Measurements from ENCODE around the gene PAF1. TPM values are rescaled to one million over a fixed set of nuclear protein-coding genes. Genes with fewer than 3 reads are reported as not detected.

The PAF1 gene
- 54.8 and 57.3 TPM in 2 replicates for total RNA-seq

- Mint-ChIP-seq H3K9me3 (no peaks in the 10 kb centered on the region), H3K27ac (peak within 1 kb of the TSS; percentile 93), H3K36me3 (ENCODE audit: low read depth) (peaks cover 45% of the 10 kb centered on the region), H3K4me3 (peak within 1 kb of the TSS; percentile 98), H3K4me1 (ENCODE audit: low read depth) (peaks cover 31% of the 10 kb centered on the region), H3K27me3 (ENCODE audit: insufficient read depth) (no peaks in the 10 kb centered on the region)
- intact Hi-C loops (cut with micrococcal nuclease) = loop anchor here (1.0 to 5.0 kb wide), 9 partner anchors 11 to 581 kb away; partner anchors contain the start of genes PLEKHG2, PSMC4 and SUPT5H
- DNase-seq (ENCODE audit: low spot score) = peak; percentile 95
Observed at GRCh38 chr19:39390751-39391437, at the start of gene PAF1, which contains the start of gene MED29. Gene PAF1, minus strand, starts transcription at chr19:39391106. Its CDS starts 242 bp downstream, at chr19:39390864. Gene MED29, plus strand, starts transcription at chr19:39391378. Its CDS starts 45 bp downstream, at chr19:39391423.

GRCh38 chr19:39438270-39438934, 47.5 kb upstream of the PAF1 start:
- Mint-ChIP-seq H3K9me3 (no peaks in the 10 kb centered on the region), H3K4me1 (ENCODE audit: low read depth) (peaks cover 25% of the 10 kb centered on the region), H3K36me3 (ENCODE audit: low read depth) (peaks cover 22% of the 10 kb centered on the region), H3K27ac (no peak overlapping the region), H3K27me3 (ENCODE audit: insufficient read depth) (no peaks in the 10 kb centered on the region), H3K4me3 (no peak overlapping the region)
- intact Hi-C loops (cut with micrococcal nuclease) = loop anchor here (10.0 kb wide), 1 partner anchor 846 kb away; the partner anchor contains the start of gene AKT2
- no peak for DNase-seq (ENCODE audit: low spot score)

- DNase-seq (ENCODE audit: low spot score) = no peak
- Mint-ChIP-seq H3K4me1 (ENCODE audit: low read depth) (peaks cover 31% of the 10 kb centered on the region), H3K9me3 (no peaks in the 10 kb centered on the region), H3K4me3 (peak overlapping the region; percentile 99), H3K27me3 (ENCODE audit: insufficient read depth) (no peaks in the 10 kb centered on the region), H3K36me3 (ENCODE audit: low read depth) (peaks cover 31% of the 10 kb centered on the region), H3K27ac (peak overlapping the region; percentile 99)
- intact Hi-C loops (cut with micrococcal nuclease) = loop anchor here (1.0 to 10.0 kb wide), 5 partner anchors 9 to 848 kb away; partner anchors contain the start of genes AKT2, MED29, PAF1 and PLEKHG2
Observed at GRCh38 chr19:39436350-39436716, 45.4 kb upstream of the PAF1 start.

- no peaks in the 10 kb centered on the region for H3K27me3 Mint-ChIP-seq (ENCODE audit: insufficient read depth)
- H3K4me1 Mint-ChIP-seq (ENCODE audit: low read depth) = peaks cover 37% of the 10 kb centered on the region
- no peaks in the 10 kb centered on the region for H3K9me3 Mint-ChIP-seq
- intact Hi-C loops (cut with micrococcal nuclease) = loop anchor here (1.0 to 10.0 kb wide), 5 partner anchors 10 to 849 kb away; partner anchors contain the start of genes AKT2, MED29, PAF1 and PLEKHG2
- peak; percentile 99 for DNase-seq (ENCODE audit: low spot score)
- H3K4me3 Mint-ChIP-seq = peak within 1 kb of the TSS; percentile 99
- peak within 1 kb of the TSS; percentile 99 for H3K27ac Mint-ChIP-seq
- H3K36me3 Mint-ChIP-seq (ENCODE audit: low read depth) = peaks cover 33% of the 10 kb centered on the region
Observed at GRCh38 chr19:39435499-39436349, 44.8 kb upstream of the PAF1 start, which contains the start of gene RPS16. Gene RPS16, minus strand, starts transcription at chr19:39435949. Its CDS starts 54 bp downstream, at chr19:39435895.

- Mint-ChIP-seq H3K4me1 (ENCODE audit: low read depth) (peaks cover 43% of the 10 kb centered on the region), H3K36me3 (ENCODE audit: low read depth) (peaks cover 35% of the 10 kb centered on the region), H3K27ac (peak overlapping the region; percentile 99)
Observed at GRCh38 chr19:39434123-39435076, 43.5 kb upstream of the PAF1 start.

GRCh38 chr19:39433480-39434079, 42.7 kb upstream of the PAF1 start:
- Mint-ChIP-seq H3K4me3 (peak overlapping the region; percentile 99), H3K27me3 (ENCODE audit: insufficient read depth) (no peaks in the 10 kb centered on the region), H3K36me3 (ENCODE audit: low read depth) (peaks cover 35% of the 10 kb centered on the region), H3K4me1 (ENCODE audit: low read depth) (peaks cover 43% of the 10 kb centered on the region), H3K27ac (peak overlapping the region; percentile 99), H3K9me3 (no peaks in the 10 kb centered on the region)
- DNase-seq (ENCODE audit: low spot score) = no peak
- intact Hi-C loops (cut with micrococcal nuclease) = loop anchor here (10.0 kb wide), 1 partner anchor 851 kb away; the partner anchor contains the start of gene AKT2

More at GRCh38 chr19:39434123-39435076, 43.5 kb upstream of the PAF1 start:
- H3K27me3 Mint-ChIP-seq (ENCODE audit: insufficient read depth) = no peaks in the 10 kb centered on the region
- DNase-seq (ENCODE audit: low spot score) = no peak
- peak overlapping the region; percentile 99 for H3K4me3 Mint-ChIP-seq
- intact Hi-C loops (cut with micrococcal nuclease) = loop anchor here (10.0 kb wide), 1 partner anchor 850 kb away; the partner anchor contains the start of gene AKT2
- H3K9me3 Mint-ChIP-seq = no peaks in the 10 kb centered on the region

- H3K27ac Mint-ChIP-seq = peak overlapping the region; percentile 99
- peak overlapping the region; percentile 99 for H3K4me3 Mint-ChIP-seq
- H3K4me1 Mint-ChIP-seq (ENCODE audit: low read depth) = peaks cover 43% of the 10 kb centered on the region
Observed at GRCh38 chr19:39432677-39433025, 41.7 kb upstream of the PAF1 start.

GRCh38 chr19:39430675-39431593, 40.0 kb upstream of the PAF1 start:
- Mint-ChIP-seq H3K4me3 (peak overlapping the region; percentile 53), H3K4me1 (ENCODE audit: low read depth) (peaks cover 32% of the 10 kb centered on the region), H3K27ac (peak overlapping the region; percentile 96), H3K9me3 (no peaks in the 10 kb centered on the region), H3K27me3 (ENCODE audit: insufficient read depth) (no peaks in the 10 kb centered on the region), H3K36me3 (ENCODE audit: low read depth) (peaks cover 38% of the 10 kb centered on the region)
- intact Hi-C loops (cut with micrococcal nuclease) = loop anchor here (1.0 to 10.0 kb wide), 5 partner anchors 14 to 854 kb away; partner anchors contain the start of genes AKT2, MED29, PAF1 and PLEKHG2
- DNase-seq (ENCODE audit: low spot score) = peak; percentile 71

More at GRCh38 chr19:39432677-39433025, 41.7 kb upstream of the PAF1 start:
- Mint-ChIP-seq H3K36me3 (ENCODE audit: low read depth) (peaks cover 35% of the 10 kb centered on the region), H3K27me3 (ENCODE audit: insufficient read depth) (no peaks in the 10 kb centered on the region), H3K9me3 (no peaks in the 10 kb centered on the region)
- intact Hi-C loops (cut with micrococcal nuclease) = loop anchor here (10.0 kb wide), 1 partner anchor 852 kb away; the partner anchor contains the start of gene AKT2
- no peak for DNase-seq (ENCODE audit: low spot score)

GRCh38 chr19:39428283-39429112, 37.6 kb upstream of the PAF1 start:
- intact Hi-C loops (cut with micrococcal nuclease) = no loop called here
- Mint-ChIP-seq H3K27me3 (ENCODE audit: insufficient read depth) (no peaks in the 10 kb centered on the region), H3K36me3 (ENCODE audit: low read depth) (peaks cover 27% of the 10 kb centered on the region), H3K4me3 (no peak overlapping the region), H3K4me1 (ENCODE audit: low read depth) (peaks cover 19% of the 10 kb centered on the region), H3K27ac (no peak overlapping the region), H3K9me3 (no peaks in the 10 kb centered on the region)
- DNase-seq (ENCODE audit: low spot score) = no peak

GRCh38 chr19:39427707-39428106, 36.8 kb upstream of the PAF1 start:
- Mint-ChIP-seq H3K27ac (no peak overlapping the region), H3K9me3 (no peaks in the 10 kb centered on the region), H3K27me3 (ENCODE audit: insufficient read depth) (no peaks in the 10 kb centered on the region), H3K4me3 (no peak overlapping the region), H3K36me3 (ENCODE audit: low read depth) (peaks cover 23% of the 10 kb centered on the region), H3K4me1 (ENCODE audit: low read depth) (peaks cover 12% of the 10 kb centered on the region)
- DNase-seq (ENCODE audit: low spot score) = no peak
- intact Hi-C loops (cut with micrococcal nuclease) = no loop called here

Measured in activated T-helper 1 cell treated with anti-CD3 and anti-CD28 coated beads, Interleukin-12 subunit alpha, Interleukin-12 subunit beta, Interleukin-2, Interleukin-4 antibody, amounts not matched to agents 30 ng/mL and 10 ng/mL and 1 ng/mL, durations not matched to agents 14 hours and 24 hours and 36 hours (primary cell).